Adipose tissue (tissue), 3 donors: Measurements from ENCODE around the gene RIPOR3. TPM values are rescaled to one million over a fixed set of nuclear protein-coding genes. Genes with fewer than 3 reads are reported as not detected.

Source experiments
- polyA plus RNA-seq, 3 donors: library from polyadenylated mRNA; stranded (reverse); fragments of 200-250 nt; gene quantifications; one replicate each; pipeline ENCODE4 v1.2.3, GENCODE V29; 2013
- donor health status: healthy with polysubstance abuse.
- donor health status: Bipolar disorder and iron deficiency.
- donor health status: healthy.

The RIPOR3 gene
- polyA plus RNA-seq, 3 donors, result 5.3 to 42.7 (median 23.7) TPM

Other genes starting within 250 kb of the RIPOR3 start
- gene PTPN1, start 181.2 kb downstream of the RIPOR3 start, polyA plus RNA-seq, result 10 to 100 TPM in 2 of 3 donors, 1 to 10 TPM in 1; 7.6 to 31.7 (median 15.5) TPM
- 1 to 10 TPM in 1 of 3 donors, under 1 TPM in 2; 0.43 to 1.0 (median 0.45) TPM for gene PARD6B, start 40.0 kb upstream of the RIPOR3 start, polyA plus RNA-seq
- gene BCAS4, start 103.5 kb upstream of the RIPOR3 start, polyA plus RNA-seq, result 1 to 10 TPM in 2 of 3 donors, under 1 TPM in 1; 0.73 to 1.5 (median 1.3) TPM
- gene ADNP, start 239.9 kb upstream of the RIPOR3 start, polyA plus RNA-seq, result 10 to 100 TPM; 11.2 to 22.7 (median 17.7) TPM